ENCODE results near the gene HOXD3. TPM values are rescaled to one million over a fixed set of nuclear protein-coding genes. Genes with fewer than 3 reads are reported as not detected.

The HOXD3 gene
- total and polyA plus RNA-seq, 4 donors, result 1.5 to 13.4 (median 6.0) TPM

Small RNA genes lying within 50 kb of the gene (microRNA-seq; reads per million reads assigned to microRNA genes)
- 11,069 to 26,655 reads per million in 2 donors for gene MIR10B

Other genes starting within 250 kb of the HOXD3 start
- 10 to 100 TPM; 34.2 to 40.7 TPM for gene LNPK, start 155.0 kb upstream of the HOXD3 start, total RNA-seq
- 1 to 10 TPM; 7.0 to 7.9 TPM for gene LNPK, start 155.0 kb upstream of the HOXD3 start, polyA plus RNA-seq
- gene EVX2, start 73.3 kb upstream of the HOXD3 start, total RNA-seq, result not detected
- not detected for gene EVX2, start 73.3 kb upstream of the HOXD3 start, polyA plus RNA-seq
- not detected for gene HOXD13, start 64.6 kb upstream of the HOXD3 start, total RNA-seq
- not detected for gene HOXD13, start 64.6 kb upstream of the HOXD3 start, polyA plus RNA-seq
- not detected for gene HOXD12, start 57.5 kb upstream of the HOXD3 start, total RNA-seq
- gene HOXD12, start 57.5 kb upstream of the HOXD3 start, polyA plus RNA-seq, result not detected
- gene HOXD11, start 50.0 kb upstream of the HOXD3 start, total RNA-seq, result under 1 TPM in 1 of 2 donors, not detected in 1; 0.29 TPM
- gene HOXD11, start 50.0 kb upstream of the HOXD3 start, polyA plus RNA-seq, result not detected
- 1 to 10 TPM in 1 of 2 donors, not detected in 1; 1.4 TPM for gene HOXD10, start 40.5 kb upstream of the HOXD3 start, total RNA-seq
- gene HOXD10, start 40.5 kb upstream of the HOXD3 start, polyA plus RNA-seq, result not detected
- gene HOXD9, start 34.6 kb upstream of the HOXD3 start, total RNA-seq, result 1 to 10 TPM; 1.8 to 2.3 TPM
- under 1 TPM in 1 of 2 donors, not detected in 1; 0.08 TPM for gene HOXD9, start 34.6 kb upstream of the HOXD3 start, polyA plus RNA-seq
- 10 to 100 TPM; 11.5 to 14.4 TPM for gene HOXD8, start 27.6 kb upstream of the HOXD3 start, total RNA-seq
- 1 to 10 TPM; 2.5 to 7.3 TPM for gene HOXD8, start 27.6 kb upstream of the HOXD3 start, polyA plus RNA-seq
- 1 to 10 TPM; 7.7 to 9.8 TPM for gene HOXD4, start 5.8 kb upstream of the HOXD3 start, total RNA-seq
- gene HOXD4, start 5.8 kb upstream of the HOXD3 start, polyA plus RNA-seq, result 1 to 10 TPM in 1 of 2 donors, not detected in 1; 7.7 TPM
- 1 to 10 TPM; 1.1 to 2.2 TPM for gene HOXD1, start 31.4 kb downstream of the HOXD3 start, total RNA-seq
- 1 to 10 TPM in 1 of 2 donors, under 1 TPM in 1; 0.31 to 1.0 TPM for gene HOXD1, start 31.4 kb downstream of the HOXD3 start, polyA plus RNA-seq
- 10 to 100 TPM; 18.0 to 18.5 TPM for gene MTX2, start 112.1 kb downstream of the HOXD3 start, total RNA-seq
- gene MTX2, start 112.1 kb downstream of the HOXD3 start, polyA plus RNA-seq, result 10 to 100 TPM; 26.5 to 31.3 TPM